ENCODE data around the gene MAB21L3. TPM values are rescaled to one million over a fixed set of nuclear protein-coding genes. Genes with fewer than 3 reads are reported as not detected.

The MAB21L3 gene
- not detected for total RNA-seq

DNA sequence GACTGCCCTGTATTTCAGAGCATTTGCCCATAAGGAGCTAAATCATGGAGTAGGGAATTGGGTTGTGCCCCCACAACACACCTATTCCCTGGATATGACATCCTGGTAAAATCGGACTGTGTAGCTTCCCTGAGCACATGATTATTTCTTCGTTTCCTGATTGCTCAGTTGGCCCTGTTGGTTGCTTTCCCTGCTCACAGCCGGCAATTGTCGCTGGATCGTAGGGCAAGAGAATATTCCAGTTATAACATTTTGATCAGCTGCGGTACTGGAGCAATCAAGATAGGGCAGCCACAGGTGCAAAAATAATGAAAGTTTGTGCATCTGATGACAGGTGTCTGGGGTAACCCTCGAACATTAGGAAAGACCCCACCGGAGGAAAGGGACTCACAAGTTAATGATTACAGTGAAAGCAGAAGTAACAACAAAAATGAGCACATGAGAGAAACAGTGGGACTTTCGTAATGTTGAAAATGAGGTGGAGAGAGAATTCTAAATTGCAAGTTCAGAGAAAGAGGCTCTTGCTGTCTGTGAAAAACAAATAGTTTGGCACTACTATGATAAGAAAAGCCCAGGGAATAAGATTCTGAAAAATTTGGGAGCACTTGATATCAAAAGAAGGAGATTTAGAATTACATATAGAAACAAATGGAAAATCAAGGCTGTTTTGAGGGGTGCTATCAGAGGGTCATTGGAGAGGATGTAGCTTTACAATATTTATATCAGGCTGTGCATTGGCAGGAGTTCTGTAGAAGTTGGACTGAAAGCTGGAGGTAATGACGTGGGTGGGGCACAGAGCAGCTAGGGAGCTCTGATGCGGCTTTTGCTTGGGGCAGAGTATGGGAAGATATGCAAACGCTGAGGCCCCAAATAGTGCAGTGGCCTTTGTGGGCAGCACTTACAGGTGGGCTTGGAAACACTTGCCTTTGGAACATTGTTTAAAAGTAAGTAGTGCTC is at the start of gene MAB21L3:
Gene MAB21L3, plus strand, starts transcription at position 833 of the 957 bp plus-strand sequence. CDS start 1,217 bp downstream, outside the sequence.
- Mint-ChIP-seq H3K27ac (no peak within 1 kb of the TSS), H3K27me3 (peaks cover 26 to 39% of the 10 kb centered on the region in 2 donors), H3K4me1 (ENCODE audit: low read depth in 2 of 2) (no peaks in the 10 kb centered on the region), H3K9me3 (no peaks in the 10 kb centered on the region), H3K36me3 (no peaks in the 10 kb centered on the region), H3K4me3 (no peak within 1 kb of the TSS)
- ATAC-seq (no peak), DNase-seq (ENCODE audit: low spot score) (no peak)

DNA sequence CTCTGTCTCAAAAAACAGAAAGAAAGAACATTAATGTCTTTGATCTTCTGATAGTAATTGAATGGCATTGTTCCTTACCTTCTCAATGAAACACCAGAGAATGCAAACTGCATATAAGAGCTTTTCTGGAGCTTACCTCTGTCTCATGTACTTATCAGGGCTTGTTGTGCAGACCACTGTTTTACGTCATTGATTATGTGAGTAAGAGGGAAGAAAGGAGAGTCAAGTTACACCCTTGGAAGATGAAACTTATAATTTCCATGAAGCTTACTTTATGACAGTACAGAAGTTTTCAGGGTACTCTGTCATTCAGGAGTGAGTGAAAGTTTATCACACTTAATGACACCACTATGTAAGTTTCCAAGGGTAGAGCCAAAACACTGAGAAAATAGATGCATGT is 49.0 kb upstream of the MAB21L3 start:
- DNase-seq (ENCODE audit: low spot score) (no peak), ATAC-seq (no peak)
- no peak overlapping the region for H3K27ac Mint-ChIP-seq
- H3K4me3 Mint-ChIP-seq, result no peak overlapping the region
- no peaks in the 10 kb centered on the region for H3K27me3 Mint-ChIP-seq
- no peaks in the 10 kb centered on the region for H3K4me1 Mint-ChIP-seq (ENCODE audit: low read depth in 2 of 2)
- peaks cover 3% of the 10 kb centered on the region for H3K9me3 Mint-ChIP-seq
- peaks cover 13% of the 10 kb centered on the region for H3K36me3 Mint-ChIP-seq

DNA sequence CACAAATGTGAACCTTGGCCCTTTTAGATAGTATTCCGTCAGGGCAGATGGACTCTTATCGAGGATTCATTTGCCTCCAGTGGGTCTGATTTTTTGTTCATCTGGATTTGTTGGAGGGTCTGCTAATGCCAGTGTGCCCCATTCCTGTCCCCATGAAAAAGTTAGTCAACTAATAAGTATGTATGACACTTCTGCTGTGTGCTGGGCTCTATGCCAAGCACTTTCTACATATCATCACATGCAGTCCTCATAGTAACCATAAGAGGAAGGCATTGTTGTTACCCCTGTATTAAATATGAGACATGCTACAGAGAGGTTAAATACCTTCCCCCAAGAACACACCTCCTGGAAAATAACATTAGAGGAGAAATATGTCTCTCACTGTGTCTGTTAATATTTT is 46.6 kb upstream of the MAB21L3 start:
- no peak overlapping the region for H3K27ac Mint-ChIP-seq
- no peaks in the 10 kb centered on the region for H3K9me3 Mint-ChIP-seq
- no peaks in the 10 kb centered on the region for H3K4me1 Mint-ChIP-seq (ENCODE audit: low read depth in 2 of 2)
- peaks cover 8% of the 10 kb centered on the region for H3K36me3 Mint-ChIP-seq
- no peaks in the 10 kb centered on the region for H3K27me3 Mint-ChIP-seq
- no peak overlapping the region for H3K4me3 Mint-ChIP-seq
- no peak for DNase-seq (ENCODE audit: low spot score)
- no peak for ATAC-seq

DNA sequence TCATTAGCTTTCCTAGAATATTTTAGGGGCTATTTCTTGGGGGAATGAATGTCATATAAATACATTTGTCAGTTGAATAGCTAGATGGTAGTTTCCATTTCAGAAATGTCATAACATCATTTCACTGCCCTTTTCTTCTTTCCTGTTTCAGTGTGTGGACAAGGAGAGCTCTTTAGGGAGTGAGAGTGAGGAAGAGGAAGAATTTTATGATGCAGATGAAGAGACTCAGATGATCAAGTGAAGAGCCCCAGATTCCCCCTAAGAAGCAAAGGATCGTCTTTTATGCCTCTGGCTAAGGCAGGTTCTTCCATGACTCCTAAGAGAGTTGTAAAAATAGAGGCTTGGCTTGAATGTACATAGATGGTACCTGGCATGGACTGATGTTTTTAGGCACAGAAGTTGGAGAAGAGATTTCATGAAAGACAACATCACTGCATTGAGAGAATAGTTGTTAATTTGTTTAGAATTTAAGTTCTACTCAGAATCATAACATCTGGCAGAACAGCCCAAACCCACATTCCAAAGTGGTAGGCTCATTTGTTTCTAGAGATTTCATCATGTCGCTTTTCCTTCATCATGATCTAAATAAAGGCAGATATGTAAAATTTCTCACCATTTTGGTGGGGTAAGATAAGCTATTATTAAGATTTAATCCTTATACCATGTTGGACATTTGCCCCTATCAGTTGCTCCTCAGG is 44.2 kb upstream of the MAB21L3 start:
- ATAC-seq (no peak), DNase-seq (ENCODE audit: low spot score) (no peak)
- peaks cover 8% of the 10 kb centered on the region for H3K36me3 Mint-ChIP-seq
- no peak overlapping the region for H3K27ac Mint-ChIP-seq
- H3K9me3 Mint-ChIP-seq, result no peaks in the 10 kb centered on the region
- H3K4me3 Mint-ChIP-seq, result no peak overlapping the region
- H3K4me1 Mint-ChIP-seq (ENCODE audit: low read depth in 2 of 2), result no peaks in the 10 kb centered on the region
- H3K27me3 Mint-ChIP-seq, result no peaks in the 10 kb centered on the region

DNA sequence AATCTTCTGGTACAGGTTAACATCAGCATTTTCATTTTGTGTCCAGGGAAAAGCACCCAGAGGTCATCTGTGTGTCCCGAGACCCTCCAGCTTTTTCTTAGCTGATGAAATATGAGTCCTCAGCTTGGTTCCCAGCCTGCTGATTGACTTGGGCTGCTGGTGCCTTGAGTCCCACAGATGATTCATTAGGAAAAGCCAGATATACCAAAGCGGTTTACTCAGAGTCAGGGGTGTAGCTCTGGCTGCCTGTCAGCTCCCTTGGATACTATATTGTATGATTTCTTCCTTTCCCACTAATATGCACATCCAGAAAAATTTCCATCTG is 43.7 kb upstream of the MAB21L3 start:
- ATAC-seq (no peak), DNase-seq (ENCODE audit: low spot score) (no peak)
- Mint-ChIP-seq H3K4me1 (ENCODE audit: low read depth in 2 of 2) (no peaks in the 10 kb centered on the region), H3K36me3 (peaks cover 8% of the 10 kb centered on the region), H3K4me3 (no peak overlapping the region), H3K27me3 (no peaks in the 10 kb centered on the region), H3K9me3 (no peaks in the 10 kb centered on the region), H3K27ac (no peak overlapping the region)

DNA sequence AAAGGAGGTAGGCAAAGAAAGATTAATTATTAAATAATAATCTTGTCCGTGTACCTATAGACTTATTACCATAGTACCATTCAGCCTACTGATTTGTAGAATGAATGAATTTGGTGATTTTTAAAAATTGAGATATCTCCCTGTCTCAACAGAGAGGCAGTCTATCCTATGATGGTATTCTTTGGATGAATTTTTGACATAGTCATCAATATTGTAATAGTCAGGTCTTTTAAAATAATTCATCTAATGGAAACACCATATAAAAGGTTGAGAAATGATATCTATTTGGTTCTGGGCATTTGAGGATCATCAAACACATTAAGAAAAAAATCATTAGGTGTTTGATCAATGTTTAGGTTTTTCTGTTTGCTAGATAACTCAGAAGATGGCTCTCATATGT is 35.6 kb upstream of the MAB21L3 start:
- Mint-ChIP-seq H3K27me3 (peaks cover under 1 to 2% of the 10 kb centered on the region in 2 donors), H3K36me3 (no peaks in the 10 kb centered on the region), H3K27ac (no peak overlapping the region), H3K4me1 (ENCODE audit: low read depth in 2 of 2) (no peaks in the 10 kb centered on the region), H3K9me3 (no peaks in the 10 kb centered on the region), H3K4me3 (no peak overlapping the region)
- no peak for ATAC-seq
- DNase-seq (ENCODE audit: low spot score), result no peak

DNA sequence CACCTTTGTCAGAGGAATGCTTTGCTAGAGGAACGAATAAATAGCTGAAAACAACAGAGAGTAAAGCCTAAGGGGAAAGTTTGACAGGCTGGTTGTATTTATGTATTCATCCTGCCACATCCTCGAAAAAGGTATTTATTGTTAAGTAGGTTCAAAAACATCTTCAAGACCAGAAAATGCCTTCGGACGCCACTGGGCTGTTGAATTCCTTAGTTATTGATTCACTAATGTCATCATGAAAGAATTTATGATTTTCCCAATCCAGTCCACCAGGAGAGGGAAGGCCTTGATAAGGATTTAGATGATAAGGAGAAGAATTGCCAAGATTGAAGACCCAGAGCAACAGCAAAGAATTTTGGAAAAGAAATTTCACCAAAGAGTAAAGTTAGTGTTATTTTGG is 35.2 kb upstream of the MAB21L3 start:
- Mint-ChIP-seq H3K9me3 (no peaks in the 10 kb centered on the region), H3K4me1 (ENCODE audit: low read depth in 2 of 2) (no peaks in the 10 kb centered on the region), H3K27me3 (peaks cover 4 to 6% of the 10 kb centered on the region in 2 donors), H3K27ac (no peak overlapping the region), H3K36me3 (no peaks in the 10 kb centered on the region), H3K4me3 (no peak overlapping the region)
- DNase-seq (ENCODE audit: low spot score) (no peak), ATAC-seq (no peak)

DNA sequence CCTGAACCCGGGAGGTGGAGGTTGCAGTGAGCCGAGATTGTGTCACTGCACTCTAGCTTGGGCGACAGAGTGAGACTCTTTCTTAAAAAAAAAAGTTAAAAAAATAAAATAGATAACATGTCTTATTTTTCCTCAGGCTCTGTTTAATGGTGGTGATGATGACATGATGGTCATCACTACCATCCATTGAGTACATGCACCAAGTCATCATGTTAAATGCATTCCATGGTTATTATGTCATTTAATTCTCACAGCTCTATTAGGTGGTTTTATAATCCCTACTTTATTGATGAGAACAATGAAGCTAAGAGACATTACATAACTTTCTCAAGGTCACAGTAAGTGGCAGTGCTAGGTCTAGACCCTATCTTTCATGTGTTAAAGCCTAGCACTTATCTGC is 34.4 kb upstream of the MAB21L3 start:
- H3K9me3 Mint-ChIP-seq, result no peaks in the 10 kb centered on the region
- no peaks in the 10 kb centered on the region for H3K4me1 Mint-ChIP-seq (ENCODE audit: low read depth in 2 of 2)
- ATAC-seq, result no peak
- H3K27me3 Mint-ChIP-seq, result peaks cover 4 to 7% of the 10 kb centered on the region in 2 donors
- no peak for DNase-seq (ENCODE audit: low spot score)
- no peak overlapping the region for H3K27ac Mint-ChIP-seq
- H3K36me3 Mint-ChIP-seq, result no peaks in the 10 kb centered on the region
- H3K4me3 Mint-ChIP-seq, result no peak overlapping the region

DNA sequence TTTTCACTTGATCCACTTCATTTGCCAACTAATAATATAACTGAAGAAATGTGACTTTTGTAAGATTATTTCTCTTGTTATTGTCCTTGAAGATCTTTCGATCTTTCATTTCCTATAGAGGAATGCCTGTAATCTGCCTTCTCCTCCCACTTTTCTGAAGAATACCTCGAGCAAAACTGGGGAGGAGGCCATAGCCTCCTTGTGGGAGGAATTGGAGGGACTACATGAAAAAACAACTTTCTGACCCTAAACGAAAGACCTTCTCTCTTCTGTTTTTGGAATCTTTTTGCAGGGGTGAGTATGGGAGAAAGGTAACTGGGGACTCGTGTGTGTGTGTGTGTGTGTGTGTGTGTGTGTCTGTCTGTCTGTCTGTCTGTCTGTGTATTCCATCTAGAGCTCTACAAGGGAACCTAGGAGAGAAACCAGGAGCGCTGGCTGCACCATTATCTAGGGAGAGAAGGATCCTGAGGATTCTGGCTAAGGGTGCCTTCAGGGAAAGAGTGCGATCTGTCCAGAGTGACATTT is 32.4 kb upstream of the MAB21L3 start:
- Mint-ChIP-seq H3K27ac (no peak overlapping the region), H3K4me3 (no peak overlapping the region), H3K27me3 (peaks cover 7% of the 10 kb centered on the region in 2 donors), H3K9me3 (no peaks in the 10 kb centered on the region), H3K36me3 (no peaks in the 10 kb centered on the region), H3K4me1 (ENCODE audit: low read depth in 2 of 2) (no peaks in the 10 kb centered on the region)
- ATAC-seq (no peak), DNase-seq (ENCODE audit: low spot score) (no peak)

DNA sequence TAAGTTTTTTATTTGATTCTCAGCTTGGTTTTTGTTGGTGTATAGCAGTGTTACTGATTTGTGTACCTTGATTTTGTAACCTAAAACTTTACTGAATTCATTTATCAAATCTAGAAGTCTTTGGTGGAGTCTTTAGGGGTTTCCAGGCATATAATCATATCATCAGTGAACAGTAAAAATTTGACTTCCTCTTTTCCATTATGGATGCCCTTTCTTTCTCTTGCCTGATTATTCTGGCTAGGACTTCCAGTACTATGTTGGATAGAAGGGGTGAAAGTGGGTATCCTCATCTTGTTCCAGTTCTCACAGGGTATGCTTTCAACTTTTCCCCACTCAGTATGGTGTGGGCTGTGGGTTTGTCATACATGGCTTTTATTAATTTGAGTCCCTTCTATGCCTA is 23.6 kb upstream of the MAB21L3 start:
- Mint-ChIP-seq H3K4me3 (no peak overlapping the region), H3K27ac (no peak overlapping the region), H3K27me3 (peaks cover 19 to 32% of the 10 kb centered on the region in 2 donors), H3K9me3 (peaks cover 15% of the 10 kb centered on the region), H3K4me1 (ENCODE audit: low read depth in 2 of 2) (no peaks in the 10 kb centered on the region), H3K36me3 (peaks cover 44% of the 10 kb centered on the region)
- DNase-seq (ENCODE audit: low spot score) (no peak), ATAC-seq (no peak)

DNA sequence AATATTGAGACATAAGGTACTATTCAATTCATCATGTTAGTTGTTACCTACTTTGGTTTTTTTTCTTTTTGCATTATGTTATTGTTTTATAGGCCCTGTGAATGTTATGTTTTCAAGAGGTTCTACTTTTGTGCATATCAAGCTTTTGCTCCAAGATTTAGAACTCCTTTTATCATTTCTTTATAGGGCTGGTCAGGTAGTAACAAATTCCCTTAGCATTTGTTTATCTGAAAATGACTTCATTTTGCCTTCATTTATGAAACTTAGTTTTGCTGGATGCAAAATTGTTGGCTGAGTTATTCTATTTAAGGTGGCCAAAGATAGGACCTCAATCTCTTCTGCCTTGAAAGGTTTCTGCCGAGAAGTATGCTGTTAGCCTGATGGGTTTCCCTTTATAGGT is 21.3 kb upstream of the MAB21L3 start:
- Mint-ChIP-seq H3K4me3 (no peak overlapping the region), H3K9me3 (peaks cover 15% of the 10 kb centered on the region), H3K36me3 (peaks cover 46% of the 10 kb centered on the region), H3K27me3 (peaks cover 29 to 39% of the 10 kb centered on the region in 2 donors), H3K27ac (no peak overlapping the region), H3K4me1 (ENCODE audit: low read depth in 2 of 2) (no peaks in the 10 kb centered on the region)
- DNase-seq (ENCODE audit: low spot score), result no peak
- ATAC-seq, result no peak

DNA sequence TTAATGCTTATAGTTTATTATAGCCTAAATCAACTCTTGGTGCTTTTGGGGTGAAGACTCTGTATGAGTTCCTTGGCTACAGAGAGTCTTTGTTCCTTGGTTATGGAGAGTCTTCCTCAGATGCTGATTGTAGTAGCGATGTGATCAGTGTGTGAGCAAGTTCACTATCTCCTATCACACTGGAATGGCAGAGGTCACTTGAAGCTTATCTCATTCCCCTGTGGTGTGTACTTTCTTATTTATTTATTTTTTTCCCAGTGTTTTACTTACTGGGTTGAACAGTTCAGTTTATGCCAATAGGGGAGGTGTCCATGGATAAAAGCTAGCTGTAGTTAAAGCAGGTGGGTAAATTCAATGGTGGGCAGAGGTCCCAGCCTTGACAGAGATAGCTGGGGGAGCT is 20.1 kb upstream of the MAB21L3 start:
- ATAC-seq, result no peak
- peaks cover 15% of the 10 kb centered on the region for H3K9me3 Mint-ChIP-seq
- peaks cover 49% of the 10 kb centered on the region for H3K36me3 Mint-ChIP-seq
- DNase-seq (ENCODE audit: low spot score), result no peak
- no peak overlapping the region for H3K27ac Mint-ChIP-seq
- H3K4me1 Mint-ChIP-seq (ENCODE audit: low read depth in 2 of 2), result no peaks in the 10 kb centered on the region
- H3K27me3 Mint-ChIP-seq, result peaks cover 30 to 37% of the 10 kb centered on the region in 2 donors
- H3K4me3 Mint-ChIP-seq, result no peak overlapping the region

DNA sequence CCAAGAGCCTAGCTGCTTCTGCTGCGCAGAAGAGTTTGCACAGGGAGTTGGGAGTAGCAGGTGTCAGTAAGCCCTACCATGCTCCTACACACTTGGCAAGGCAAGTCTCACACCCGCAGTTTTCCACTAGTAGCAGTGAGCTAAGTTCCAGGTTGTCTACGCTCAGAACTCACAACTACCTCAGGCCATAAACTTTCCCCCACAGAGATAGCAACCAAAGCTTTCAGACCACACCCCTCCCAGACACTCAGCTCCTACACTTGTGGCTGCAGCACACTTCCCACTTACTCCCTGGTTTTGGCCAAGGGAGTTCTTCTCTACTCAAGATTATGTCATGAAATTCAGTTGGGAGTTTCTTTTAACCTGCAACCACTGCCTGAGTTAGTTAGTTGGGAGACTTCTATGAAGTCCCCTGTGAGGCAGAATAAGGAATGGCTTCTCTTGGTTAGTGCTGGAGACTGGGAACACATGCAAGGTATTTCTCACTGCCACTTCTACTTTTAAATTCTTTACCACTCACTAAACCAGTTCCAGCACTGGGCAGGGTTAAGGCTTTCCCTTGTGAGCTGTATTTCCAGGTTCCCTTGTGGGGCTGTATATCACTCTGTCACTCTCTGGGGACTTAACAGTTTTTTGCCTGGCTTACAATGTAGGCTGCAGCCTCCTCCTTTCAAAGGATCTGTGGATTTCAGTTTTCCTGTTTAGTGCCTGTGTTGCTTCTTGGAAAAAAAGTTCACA is 18.3 kb upstream of the MAB21L3 start:
- DNase-seq (ENCODE audit: low spot score) (no peak), ATAC-seq (no peak)
- Mint-ChIP-seq H3K27ac (no peak overlapping the region), H3K36me3 (peaks cover 38% of the 10 kb centered on the region), H3K4me1 (ENCODE audit: low read depth in 2 of 2) (no peaks in the 10 kb centered on the region), H3K27me3 (peaks cover 21 to 25% of the 10 kb centered on the region in 2 donors), H3K4me3 (no peak overlapping the region), H3K9me3 (peaks cover 18% of the 10 kb centered on the region)
